Fibroblast of villous mesenchyme (primary cell): Measurements from ENCODE around the gene CAPN2. TPM values are rescaled to one million over a fixed set of nuclear protein-coding genes. Genes with fewer than 3 reads are reported as not detected.

Experiments
- DNase-seq: peaks from one replicate; pipeline ENCODE4 v3.0.0-alpha.2; 2010; ENCODE audit warnings: low read depth
- H3K4me3 ChIP-seq: 2 replicates; pipeline ENCODE4 v1.5.1; 2011; ENCODE audit warnings: low read depth, mild to moderate bottlenecking, low read length
- total RNA-seq: library from RNA; depleted of rRNA; stranded (reverse); fragments of >200 nt; gene quantifications from 2 replicates; pipeline ENCODE4 v1.2.3, GENCODE V29; 2012
- TF ChIP-seq, protein P1 (sequence below): IDR thresholded peaks from 2 replicates; pipeline ENCODE4 v1.5.1; 2012; ENCODE audit warnings: low read depth, mild to moderate bottlenecking, low read length; ENCODE audit not compliant: insufficient read depth

The CAPN2 gene
- total RNA-seq, 1 donor = 512 TPM

GRCh38 chr1:223708651-223709268 lies 3.6 kb upstream of the CAPN2 start:
- TF ChIP-seq, protein P1, sequence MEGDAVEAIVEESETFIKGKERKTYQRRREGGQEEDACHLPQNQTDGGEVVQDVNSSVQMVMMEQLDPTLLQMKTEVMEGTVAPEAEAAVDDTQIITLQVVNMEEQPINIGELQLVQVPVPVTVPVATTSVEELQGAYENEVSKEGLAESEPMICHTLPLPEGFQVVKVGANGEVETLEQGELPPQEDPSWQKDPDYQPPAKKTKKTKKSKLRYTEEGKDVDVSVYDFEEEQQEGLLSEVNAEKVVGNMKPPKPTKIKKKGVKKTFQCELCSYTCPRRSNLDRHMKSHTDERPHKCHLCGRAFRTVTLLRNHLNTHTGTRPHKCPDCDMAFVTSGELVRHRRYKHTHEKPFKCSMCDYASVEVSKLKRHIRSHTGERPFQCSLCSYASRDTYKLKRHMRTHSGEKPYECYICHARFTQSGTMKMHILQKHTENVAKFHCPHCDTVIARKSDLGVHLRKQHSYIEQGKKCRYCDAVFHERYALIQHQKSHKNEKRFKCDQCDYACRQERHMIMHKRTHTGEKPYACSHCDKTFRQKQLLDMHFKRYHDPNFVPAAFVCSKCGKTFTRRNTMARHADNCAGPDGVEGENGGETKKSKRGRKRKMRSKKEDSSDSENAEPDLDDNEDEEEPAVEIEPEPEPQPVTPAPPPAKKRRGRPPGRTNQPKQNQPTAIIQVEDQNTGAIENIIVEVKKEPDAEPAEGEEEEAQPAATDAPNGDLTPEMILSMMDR = no peak
- H3K4me3 ChIP-seq = no peak overlapping the region
- DNase-seq = no peak

- TF ChIP-seq, protein P1 = peak; percentile 67
- peak; percentile 51 for DNase-seq
- H3K4me3 ChIP-seq = no peak overlapping the region
These were observed 2.7 kb upstream of the CAPN2 start for GRCh38 chr1:223709598-223709997.

GRCh38 chr1:223710179-223711133 lies 1.9 kb upstream of the CAPN2 start:
- TF ChIP-seq, protein P1 = no peak
- DNase-seq = no peak
- no peak overlapping the region for H3K4me3 ChIP-seq

DNA sequence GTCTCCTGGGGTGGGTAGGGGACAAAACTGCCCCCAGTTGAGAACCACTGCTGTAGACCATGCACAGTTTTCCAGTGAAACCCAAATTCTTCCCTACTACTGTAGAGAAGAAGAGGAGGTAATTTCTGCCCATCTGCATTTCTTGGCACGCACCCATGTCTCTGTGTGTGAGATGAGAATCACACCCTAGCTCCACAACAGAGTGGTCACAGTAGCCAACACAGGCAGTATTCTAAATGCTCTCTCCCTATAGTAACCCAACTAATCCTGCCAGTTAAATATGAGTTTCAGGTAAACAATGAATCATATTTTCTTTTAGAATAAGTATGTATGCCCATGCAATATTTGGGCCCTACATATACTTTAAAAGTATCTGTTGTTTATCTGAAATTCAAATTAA lies 1.2 kb upstream of the CAPN2 start:
- TF ChIP-seq, protein P1 = no peak
- H3K4me3 ChIP-seq = no peak overlapping the region
- DNase-seq = no peak

GRCh38 chr1:223711747-223712193 lies 569 bp upstream of the CAPN2 start:
- peak overlapping the region; percentile 32 for H3K4me3 ChIP-seq
- TF ChIP-seq, protein P1 = no peak
- no peak for DNase-seq

DNA sequence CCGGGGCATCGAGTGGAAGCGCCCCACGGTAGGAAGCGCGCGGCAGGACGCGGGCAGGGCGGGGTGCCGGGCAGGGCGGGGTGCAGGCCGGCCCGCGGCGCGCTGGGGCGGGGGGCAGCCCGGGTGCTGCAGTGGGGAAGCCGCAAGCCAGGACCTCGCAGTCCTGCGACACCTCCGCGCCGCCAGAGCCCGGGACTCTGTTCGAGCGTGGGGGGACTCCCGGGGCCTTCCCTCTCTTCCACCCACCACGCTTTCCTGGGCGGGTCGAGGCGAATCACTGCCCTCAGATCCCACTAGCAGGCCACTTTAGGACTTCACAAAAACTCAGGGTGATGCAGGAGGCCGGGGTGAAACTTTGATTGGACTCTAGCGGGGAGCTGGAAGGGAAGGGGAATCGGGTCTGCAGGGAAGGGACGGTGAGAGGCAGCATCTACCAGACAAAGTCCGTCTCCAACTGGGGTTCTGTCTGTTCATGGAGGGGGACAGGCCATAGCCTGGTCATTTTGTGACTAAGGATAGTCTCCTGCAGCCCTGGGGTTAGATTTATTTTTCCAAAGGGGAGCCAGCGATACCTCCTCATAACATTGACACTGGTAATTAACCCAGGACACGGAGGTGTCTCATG lies 623 bp downstream of the CAPN2 start:
- no peak for DNase-seq
- H3K4me3 ChIP-seq = peak overlapping the region; percentile 87
- TF ChIP-seq, protein P1 = no peak
